GM19043 (cell line): Measurements from ENCODE around the gene CDC14A.

Experiments
- ATAC-seq: cut with Tn5 transposase; IDR thresholded peaks from one replicate; pipeline ENCODE4 v1.9.1; 2021; ENCODE audit warnings: low read depth; ENCODE audit not compliant: unreplicated experiment

The CDC14A gene

DNA sequence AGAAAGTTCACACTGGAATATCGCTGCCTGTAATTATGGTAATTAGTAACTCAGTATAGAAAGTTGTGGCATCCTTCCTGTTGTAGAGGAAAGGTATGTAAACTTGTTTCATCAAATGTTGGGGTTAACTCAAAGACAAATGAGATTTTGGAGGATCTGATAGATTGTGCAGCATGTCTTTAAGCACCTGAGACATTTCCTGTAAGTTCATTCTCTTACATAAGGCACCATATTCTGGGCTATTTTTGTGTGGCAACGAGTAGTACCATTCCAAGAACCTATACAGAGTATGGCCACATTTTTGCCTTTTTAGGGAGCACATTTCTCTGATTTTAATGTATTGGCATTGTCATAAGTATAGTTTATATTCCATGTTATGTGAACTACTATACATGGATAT lies 88.8 kb downstream of the CDC14A start:
- ATAC-seq: no peak

DNA sequence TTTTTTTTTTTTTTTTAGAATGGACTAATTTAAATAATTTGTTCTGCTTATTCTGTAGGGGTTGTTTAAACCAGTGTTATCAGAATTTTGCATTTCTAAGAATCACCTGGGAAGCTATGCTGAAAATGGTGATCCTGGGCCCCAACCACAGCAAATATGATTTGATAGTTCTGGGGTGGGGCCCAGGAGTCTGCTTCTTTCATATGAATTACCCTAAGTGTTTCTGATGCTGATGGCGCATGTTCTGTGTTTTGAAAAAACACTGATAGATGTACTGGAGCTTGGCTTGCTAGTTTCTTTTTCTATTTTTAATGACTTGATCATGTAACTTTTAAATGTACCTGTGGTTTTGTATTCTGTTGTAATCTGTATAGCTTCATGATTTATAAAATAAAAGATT lies 89.3 kb downstream of the CDC14A start:
- no peak for ATAC-seq

DNA sequence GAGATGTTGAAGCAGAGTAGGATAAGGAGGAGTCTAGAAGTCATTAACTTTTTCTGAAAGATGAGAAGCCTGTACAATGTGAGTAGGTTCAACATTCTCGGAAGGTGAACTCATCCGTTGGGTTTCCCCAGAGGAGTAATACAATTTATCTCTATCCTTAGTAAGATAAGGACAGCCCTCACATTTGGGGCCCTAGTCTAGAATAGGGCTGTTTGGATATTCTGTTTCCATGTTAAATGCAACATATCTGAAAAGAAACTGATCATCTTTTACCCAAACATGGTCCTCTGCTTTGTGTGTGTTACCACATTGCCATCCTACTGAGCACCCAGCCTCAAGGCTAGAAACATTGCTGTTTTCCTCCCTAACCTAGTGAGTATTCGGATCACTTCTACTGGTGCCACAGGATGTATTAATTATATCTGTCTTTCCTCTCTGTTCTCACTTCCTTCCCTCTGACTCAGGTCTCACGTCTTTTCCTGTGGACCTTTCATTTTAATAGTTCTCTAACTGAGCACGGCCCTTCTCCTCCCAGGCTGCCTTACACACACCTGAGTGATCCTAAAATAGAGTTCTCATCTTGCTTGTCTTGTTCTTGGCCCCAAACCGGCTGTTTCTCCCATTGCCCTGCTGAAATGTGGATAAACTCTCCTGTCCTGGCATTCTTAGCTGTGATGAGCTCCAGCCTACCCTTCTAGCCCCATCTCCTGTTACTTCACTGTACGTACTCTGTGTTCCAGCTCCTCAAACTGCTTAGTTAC lies 91.7 kb downstream of the CDC14A start:
- ATAC-seq: peak; percentile 75

DNA sequence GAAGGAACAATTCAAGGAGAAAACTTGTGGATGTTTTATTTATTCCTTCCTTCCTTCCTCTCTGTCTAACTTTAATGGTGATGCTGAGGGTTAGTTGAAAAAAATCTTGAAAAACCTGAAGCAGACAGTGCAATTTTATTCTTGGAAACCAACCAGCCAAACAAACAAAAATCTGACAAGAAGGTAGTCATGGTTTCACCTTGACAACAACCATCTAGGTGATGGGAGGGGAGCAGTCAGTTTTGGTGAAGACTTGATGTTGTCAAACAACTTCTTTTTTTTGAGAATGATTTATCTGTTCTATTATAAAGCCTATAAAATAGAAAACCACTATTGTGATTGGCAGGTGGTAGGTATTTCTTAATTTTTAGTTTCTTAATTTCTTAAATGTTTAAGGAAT lies 93.3 kb downstream of the CDC14A start:
- ATAC-seq: no peak

DNA sequence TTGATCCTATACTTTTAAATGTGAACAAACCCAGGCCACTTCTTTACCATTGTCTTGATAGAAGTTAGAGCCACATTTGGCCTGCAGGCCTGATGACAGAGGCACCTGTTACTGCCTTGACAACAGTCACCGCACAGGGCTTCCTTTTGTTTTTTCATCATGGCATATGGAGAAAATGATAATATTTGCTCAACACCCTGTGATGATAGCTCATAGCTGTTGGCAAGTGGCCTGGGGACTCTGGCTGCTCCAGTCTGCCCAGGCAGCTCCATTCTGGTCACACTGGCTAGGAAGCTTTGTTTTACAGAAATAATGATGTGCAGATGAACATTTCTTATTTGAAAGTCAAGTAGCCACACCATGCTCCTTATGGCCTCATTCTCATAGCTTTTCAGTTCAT lies 96.1 kb downstream of the CDC14A start:
- ATAC-seq: no peak

DNA sequence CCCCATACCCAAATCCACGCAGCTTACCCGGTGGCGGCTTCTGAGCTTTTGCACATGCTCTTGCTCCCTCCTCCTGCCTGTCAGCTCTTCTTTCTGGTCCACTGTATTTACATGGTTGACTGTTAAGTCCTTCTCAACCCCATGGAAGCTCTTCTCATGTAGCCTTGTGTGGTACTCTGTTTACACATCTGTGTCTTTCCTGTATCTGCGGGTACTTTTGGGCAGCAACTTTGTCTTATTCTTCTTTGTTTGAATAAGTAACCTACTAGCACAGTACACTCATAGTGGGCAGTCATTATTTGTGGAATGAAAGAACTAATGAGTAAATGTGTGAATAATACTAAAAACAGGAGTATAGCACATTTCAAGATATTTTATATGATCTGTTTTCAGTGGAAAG lies 97.2 kb downstream of the CDC14A start:
- ATAC-seq: peak; percentile 55

DNA sequence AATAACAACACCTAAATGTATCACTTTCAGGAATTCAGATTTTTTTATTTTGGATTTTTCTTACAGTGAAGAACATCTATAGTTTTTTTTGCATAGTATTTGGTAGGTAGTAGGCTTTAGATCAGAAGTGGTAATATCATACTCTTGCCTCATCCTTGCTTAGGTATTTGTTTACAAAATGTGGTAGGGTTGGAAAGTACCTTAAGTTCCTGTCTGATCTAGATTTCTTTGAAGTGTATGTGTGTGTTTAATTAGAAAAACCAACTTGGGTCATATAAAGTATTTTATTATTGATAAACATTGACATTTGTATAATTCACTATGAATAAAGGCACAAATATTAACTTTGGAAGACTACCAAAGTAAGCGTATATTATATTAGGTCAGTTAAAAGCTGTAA lies 100.3 kb downstream of the CDC14A start:
- no peak for ATAC-seq

DNA sequence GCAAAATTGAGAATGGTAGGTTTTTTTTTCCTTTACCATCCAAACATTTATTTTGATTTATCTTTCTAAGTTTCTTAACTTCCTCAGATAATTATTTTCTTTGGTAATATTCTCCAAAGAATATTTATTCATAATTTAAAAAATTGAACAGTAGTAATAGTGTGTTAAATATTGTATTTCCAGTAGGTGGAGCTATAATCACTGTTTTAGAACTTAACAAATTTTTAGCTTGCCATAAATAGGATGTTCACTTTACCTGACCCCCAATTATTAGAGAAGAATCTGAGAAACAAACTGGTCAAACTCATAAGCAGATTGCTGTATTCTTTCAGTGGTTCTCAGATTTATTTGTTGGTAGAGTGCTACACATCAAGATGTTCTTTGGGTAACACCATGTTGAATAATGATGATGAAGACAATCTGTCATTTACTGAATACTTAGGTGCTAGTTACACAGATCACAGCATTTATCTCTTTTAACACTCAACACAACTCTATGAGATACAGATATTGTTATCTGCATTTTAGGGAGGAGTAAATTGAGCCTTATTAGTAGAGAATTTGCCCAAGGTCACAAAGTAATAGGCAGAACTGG lies 103.3 kb downstream of the CDC14A start:
- no peak for ATAC-seq

DNA sequence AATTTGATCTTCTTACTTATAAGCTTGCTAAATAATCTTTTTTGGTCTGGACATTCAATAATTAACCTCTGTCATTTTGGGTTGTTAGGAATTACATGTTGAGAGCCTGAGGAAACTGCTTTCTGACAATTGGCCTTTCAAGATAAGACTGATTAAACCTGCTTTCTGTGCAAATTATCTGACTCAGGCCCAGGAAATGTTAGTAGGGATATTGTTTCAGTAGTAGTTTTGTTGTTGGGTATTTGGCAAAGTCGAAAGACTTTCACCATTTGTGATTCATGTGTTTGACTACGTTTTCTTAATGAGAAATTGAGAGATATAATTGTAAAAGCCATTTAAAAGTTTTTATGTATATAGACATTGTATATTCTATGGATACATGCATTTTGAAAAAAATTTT lies 104.6 kb downstream of the CDC14A start:
- no peak for ATAC-seq

DNA sequence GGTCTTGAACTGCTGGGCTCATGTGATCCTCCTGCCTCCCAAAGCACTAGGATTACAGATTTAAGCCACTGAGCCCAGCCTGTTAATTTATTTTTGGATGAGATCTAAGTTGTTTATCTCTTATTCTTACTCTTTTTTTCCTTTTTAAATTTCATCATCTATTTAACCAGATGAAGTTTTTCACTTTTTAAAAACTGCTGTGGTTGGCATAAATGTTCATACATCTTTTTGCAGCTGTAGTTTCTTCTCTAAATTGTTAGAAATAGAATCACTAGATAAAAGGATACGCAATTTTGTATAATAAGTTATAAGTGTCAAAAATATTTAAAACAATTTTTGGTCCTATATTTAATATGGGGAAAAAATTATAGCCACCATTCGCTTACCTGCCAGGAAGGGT lies 105.4 kb downstream of the CDC14A start:
- no peak for ATAC-seq

DNA sequence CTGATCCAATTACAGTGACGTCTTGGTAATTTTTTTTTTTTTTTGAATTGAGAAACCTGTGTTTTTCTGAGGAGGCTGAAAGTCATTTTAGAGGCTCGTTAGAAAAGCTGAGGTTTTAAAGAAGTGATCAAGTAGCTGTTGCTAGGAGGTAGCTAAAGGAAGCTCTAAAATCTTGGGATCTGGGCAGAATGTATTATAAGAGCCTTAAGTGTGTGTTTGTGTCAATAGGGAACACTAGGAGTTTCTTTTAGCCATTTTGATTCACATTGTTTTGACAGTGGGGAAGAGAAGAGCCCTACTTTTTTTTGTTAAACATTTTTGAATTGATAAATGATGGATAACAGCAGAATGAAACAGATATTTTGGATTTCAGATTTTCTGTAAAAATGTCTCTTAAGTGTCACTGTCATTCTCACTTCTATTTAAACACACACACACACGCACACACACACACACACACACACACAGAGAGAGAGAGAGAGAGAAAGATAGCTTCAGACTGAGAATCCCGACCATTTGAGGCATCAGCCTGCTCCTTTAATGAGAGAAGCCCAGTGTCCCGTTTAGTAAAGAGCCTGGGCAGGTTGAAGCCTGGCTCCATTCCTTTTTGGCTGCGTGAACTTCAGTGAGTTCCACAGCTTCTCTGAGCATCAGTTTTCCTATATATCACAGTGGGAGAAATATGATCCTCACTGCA lies 106.5 kb downstream of the CDC14A start:
- ATAC-seq: no peak

DNA sequence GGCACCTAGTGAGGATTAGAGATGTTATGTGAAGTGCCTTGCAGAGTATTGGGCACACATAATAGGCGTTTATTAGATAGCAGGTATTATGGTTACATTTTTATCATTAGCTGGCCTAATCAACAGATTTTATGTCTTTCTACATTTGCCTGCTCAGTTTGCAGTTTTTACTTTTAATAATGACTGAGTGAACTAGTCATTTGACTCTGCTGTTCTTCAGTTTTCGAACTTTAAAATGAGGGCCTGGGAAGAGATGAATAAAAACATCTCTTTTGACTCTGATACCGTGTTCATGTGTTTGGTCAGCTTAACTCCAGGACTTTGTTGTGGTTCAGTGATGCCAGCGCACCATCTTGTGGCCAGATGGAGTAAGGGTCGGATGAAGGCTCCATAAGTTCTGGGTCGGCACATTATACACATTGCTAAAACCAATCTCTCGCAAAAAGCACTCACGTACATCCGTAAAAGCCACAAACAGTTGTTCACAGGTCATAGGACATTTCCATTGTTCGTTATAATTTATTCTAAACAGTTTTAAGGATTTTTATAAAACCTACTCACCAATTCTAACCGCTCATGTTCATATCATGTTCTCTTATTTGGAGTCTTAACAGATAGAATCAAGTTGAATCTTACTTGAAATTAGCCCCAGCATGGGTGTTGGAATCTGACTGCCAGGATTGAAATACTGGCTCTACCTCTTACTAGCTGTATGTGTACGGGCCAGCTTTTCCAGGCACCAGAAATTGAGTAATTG lies 107.2 kb downstream of the CDC14A start:
- peak; percentile 82 for ATAC-seq

DNA sequence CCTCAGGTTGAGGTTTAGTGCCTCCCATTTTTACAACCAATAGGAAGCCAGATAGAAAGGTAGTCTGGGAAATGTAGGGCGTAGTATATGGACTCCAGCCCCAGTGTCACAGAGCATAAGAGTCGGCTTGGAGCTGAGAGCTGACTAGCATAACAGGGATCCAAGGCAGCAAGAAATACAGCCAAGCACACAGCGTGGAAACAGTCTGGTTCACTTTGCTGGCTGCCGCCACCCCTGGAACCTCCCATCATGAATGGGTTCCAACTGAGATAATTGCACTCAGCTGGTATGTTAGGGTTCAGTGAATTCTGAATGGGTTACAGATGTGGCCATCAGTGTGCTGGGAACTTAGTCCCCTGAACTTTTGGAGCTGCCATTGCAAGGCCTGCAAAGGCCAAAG lies 108.9 kb downstream of the CDC14A start:
- ATAC-seq: no peak

DNA sequence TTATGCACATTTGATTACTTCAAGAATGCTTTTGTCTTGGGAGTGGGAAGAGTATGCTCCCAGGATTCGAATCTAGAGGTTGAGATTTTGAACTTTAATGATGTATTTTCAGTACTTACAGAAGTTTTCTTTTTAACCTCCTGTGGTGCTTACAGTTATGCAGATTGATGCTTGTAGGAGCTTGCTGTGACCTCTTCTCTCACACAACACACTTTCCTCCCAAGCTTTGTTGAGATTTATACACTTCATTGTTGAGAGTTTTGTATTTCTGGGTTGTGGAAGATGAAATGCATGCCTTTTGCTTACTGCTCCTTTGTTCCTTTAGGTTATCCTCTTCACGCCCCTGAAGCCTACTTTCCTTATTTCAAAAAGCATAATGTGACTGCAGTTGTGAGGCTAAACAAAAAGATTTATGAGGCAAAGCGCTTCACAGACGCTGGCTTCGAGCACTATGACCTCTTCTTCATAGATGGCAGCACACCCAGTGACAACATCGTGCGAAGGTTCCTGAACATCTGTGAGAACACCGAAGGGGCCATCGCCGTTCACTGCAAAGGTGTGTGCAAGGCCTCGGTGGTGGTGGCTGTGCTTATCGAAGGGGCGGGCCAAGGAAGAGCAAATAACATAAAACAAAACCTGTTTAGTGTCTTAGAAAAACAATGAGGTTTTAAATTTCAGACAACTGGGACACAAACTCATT lies 110.2 kb downstream of the CDC14A start:
- no peak for ATAC-seq

DNA sequence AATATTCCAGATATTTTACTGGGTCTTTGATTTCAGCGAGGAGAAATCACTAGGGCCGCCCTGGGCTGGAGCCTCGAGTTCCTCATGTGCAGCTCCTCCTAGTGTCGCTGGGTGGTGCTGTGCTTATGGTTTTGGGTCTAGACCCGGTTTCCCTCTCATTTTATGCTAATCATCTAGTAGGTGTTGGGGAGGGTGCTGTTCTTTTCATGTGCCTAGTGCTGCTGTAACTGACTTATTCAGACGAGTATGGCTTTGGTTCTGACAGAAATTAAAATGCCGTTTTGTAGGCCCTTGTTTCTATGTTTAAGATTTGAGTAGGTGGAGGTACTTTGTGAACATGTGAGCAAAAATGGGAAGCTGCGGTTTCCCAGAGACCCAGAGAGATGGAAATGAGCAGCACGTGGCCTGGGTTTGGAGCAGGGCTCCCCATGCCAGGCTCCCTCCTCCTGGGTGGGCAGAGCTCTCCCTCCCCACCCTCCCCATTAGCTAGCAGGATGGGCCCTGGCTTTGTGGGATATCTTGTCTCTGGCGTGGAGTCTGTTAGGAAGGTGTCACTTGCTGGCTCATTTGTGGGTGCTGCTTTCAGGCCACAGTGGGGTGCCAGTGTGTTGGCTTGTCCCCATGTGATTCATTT lies 111.6 kb downstream of the CDC14A start:
- ATAC-seq: peak; percentile 84

DNA sequence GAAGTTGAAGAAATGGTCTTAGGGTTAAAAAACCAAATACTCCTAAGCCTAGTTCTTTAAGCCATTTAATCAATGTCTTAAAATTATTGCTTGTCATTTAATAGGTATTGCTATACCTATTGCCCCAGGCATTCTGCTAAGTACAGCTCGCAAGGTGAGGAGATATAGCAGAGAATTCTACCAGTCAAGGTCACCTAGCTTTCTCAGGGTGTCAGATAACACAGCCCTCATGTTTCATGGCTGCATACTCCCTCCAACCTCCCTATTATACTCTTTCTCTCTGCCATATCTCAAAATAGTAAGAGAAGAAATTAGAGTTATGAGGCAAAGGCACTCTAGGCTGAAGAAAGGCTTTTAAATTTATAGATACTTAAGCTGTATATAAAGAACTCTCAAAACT lies 117.3 kb downstream of the CDC14A start:
- no peak for ATAC-seq

DNA sequence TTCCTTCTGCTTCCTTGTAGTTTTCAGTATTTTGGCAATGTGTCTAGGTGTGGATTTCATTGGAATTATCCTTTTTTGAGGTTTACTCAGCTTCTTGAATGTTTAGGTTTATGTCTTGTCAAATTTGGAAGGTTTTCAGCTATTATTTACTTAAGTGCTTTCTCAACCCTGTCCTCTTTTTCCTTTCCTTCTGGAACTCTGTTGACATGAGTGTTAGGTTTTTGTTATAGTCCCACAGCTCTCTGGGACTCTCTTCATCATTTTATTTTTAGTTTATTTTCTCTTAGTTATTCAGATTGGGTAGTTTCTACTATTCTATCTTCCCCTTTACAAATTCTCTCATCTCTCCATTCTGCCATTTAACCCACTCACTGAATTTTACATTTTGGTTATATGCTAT lies 122.5 kb downstream of the CDC14A start:
- ATAC-seq: no peak

DNA sequence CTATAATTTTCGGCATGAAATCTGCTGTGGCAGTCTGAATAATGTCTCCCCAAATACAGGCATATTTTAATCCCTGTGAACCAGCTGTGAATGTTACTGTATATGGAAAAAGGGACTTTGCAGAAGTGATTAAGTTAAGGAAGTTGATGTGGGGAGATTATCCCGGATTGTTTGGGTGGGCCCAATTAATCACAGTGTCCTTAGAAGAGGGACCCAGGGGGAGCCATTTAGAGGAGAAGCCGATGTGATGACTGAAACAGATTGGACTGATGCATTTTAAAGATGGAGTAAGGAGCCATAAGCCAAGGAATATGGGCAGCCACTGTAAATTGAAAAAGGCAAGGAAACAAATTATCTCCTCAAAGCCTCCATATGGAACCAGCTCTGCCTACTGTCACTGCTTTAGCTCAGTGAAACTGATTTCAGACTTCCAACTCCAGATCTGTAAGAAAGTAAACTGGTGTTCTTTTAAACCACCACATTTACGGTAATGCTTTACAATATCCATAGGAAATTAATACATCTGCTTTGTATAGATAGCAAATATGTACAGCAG lies 124.5 kb downstream of the CDC14A start:
- ATAC-seq: no peak

DNA sequence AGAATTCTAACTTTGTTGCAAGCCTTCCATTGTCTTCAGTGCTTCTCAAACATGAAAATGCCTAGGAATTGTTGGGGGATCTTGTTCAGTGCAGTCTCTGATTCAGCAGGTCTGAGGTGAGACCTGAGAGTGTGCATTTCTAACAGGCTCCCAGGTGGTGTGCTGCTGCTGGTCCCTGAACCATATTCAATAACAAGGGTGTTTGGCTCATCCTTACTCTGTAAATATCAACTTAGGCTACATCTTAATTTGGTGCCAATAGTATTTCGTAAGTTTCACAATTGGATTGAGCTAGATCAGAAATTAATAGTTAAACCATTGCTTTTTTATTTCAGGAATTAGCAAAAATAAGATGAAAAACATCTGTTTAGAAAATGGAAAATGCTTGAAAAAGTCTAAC lies 126.5 kb downstream of the CDC14A start:
- ATAC-seq: no peak
